BLaER1 treated with 17β-estradiol and CSF1 and Interleukin-3, amounts not matched to agents 10 nM and 100 nM (cell line): ENCODE data around the gene TMEM30A.

ENCODE experiments used
- H3K27ac ChIP-seq, 11 experiments: shearing (Covaris generic); formaldehyde crosslinking; 2 replicates each; pipeline ENCODE4 v1.8.1; 2022
- H3K27me3 ChIP-seq, 11 experiments: shearing (Covaris generic); formaldehyde crosslinking; 2 replicates each; pipeline ENCODE4 v1.8.1; 2022
- H3K36me3 ChIP-seq, 11 experiments: shearing (Covaris generic); formaldehyde crosslinking; 2 replicates each; pipeline ENCODE4 v1.8.1; 2022
- H3K4me1 ChIP-seq, 10 experiments: shearing (Covaris generic); formaldehyde crosslinking; 2 replicates each; pipeline ENCODE4 v1.8.1; 2022
- H3K4me2 ChIP-seq, 11 experiments: shearing (Covaris generic); formaldehyde crosslinking; 2 replicates each; pipeline ENCODE4 v1.8.1; 2022
- H3K4me3 ChIP-seq, 10 experiments: shearing (Covaris generic); formaldehyde crosslinking; 2 replicates each; pipeline ENCODE4 v1.8.1; 2022
- H3K9ac ChIP-seq, 11 experiments: shearing (Covaris generic); formaldehyde crosslinking; 2 replicates each; pipeline ENCODE4 v1.8.1; 2022
- H3K9me3 ChIP-seq, 11 experiments: shearing (Covaris generic); formaldehyde crosslinking; replicated peaks in 1 of 11; 2 replicates each; pipeline ENCODE4 v1.8.1; 2022
- H4K20me1 ChIP-seq, 11 experiments: shearing (Covaris generic); formaldehyde crosslinking; 2 replicates each; pipeline ENCODE4 v1.8.1; 2022
- Cebpa-rat ChIP-seq, 11 experiments: shearing (Covaris generic); IDR thresholded peaks; 2 replicates each; pipeline ENCODE4 v1.8.1; 2022

Gene TMEM30A

DNA sequence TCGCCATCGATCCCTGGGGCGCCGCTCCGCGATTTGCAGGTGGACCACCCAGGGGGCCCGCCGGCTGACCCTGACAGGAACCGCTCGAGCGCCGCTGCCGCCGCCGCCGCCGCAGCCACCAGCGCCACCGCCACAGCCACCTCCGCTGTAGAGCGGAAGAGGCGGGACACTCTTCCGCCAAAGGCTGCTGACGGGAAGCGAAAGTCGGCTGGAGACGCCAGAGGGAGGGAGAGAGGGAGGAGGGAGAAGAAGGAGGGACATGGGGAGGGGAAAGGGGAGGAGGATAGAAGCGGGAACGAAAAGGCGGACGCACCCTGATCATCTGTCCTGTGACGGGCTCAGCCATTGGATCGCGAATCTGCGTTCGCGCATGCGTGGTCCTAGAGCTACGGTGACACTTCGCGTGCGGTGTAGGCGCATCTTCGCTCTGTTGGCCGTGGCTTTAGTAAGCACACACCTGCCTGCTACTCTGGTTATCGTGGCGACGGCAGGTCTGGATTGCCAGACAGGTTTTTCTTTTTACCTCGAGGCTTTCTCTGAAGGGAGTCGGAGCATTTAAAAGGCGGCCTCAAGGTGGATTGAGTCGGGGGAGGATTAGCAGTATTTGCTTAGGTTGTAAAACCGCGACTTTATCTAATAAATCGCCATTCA, at the start of gene TMEM30A:
Gene TMEM30A (minus strand): TSS at position 161 of the 651 bp plus-strand sequence. CDS start 154 bp downstream, at position 7.
- peaks cover 0 to 4% (median 0%) of the 10 kb centered on the region in 11 experiments; a peak in 1 of 22 replicates for H3K36me3 ChIP-seq
- H3K4me3 ChIP-seq = peak within 1 kb of the TSS; percentile 79 to 99 (median 94)
- peaks cover 13 to 58% (median 40%) of the 10 kb centered on the region in 10 experiments for H3K4me1 ChIP-seq
- peak within 1 kb of the TSS; percentile 81 to 96 (median 90) for H3K4me2 ChIP-seq
- H3K27ac ChIP-seq = peak within 1 kb of the TSS; percentile 79 to 95 (median 89)
- no peak for TF ChIP-seq Cebpa-rat (IDR thresholded peaks at IDR 0.05)
- peak within 1 kb of the TSS; percentile 83 to 95 (median 90) for H3K9ac ChIP-seq
- no peaks in the 10 kb centered on the region for H3K9me3 ChIP-seq
- peaks cover 9 to 46% (median 36%) of the 10 kb centered on the region in 11 experiments; a peak in 18 of 22 replicates for H4K20me1 ChIP-seq
- no peaks in the 10 kb centered on the region for H3K27me3 ChIP-seq

- Histone ChIP-seq H3K9me3 (no peaks in the 10 kb centered on the region), H3K9ac (no peak overlapping the region), H3K4me3 (no peak overlapping the region), H3K27me3 (no peaks in the 10 kb centered on the region), H3K36me3 (no peaks in the 10 kb centered on the region), H3K4me2 (no peak overlapping the region), H4K20me1 (no peaks in the 10 kb centered on the region), H3K27ac (no peak overlapping the region), H3K4me1 (no peaks in the 10 kb centered on the region)
- TF ChIP-seq Cebpa-rat (IDR thresholded peaks at IDR 0.05) = no peak
These were observed 49.1 kb upstream of the TMEM30A start for GRCh38 chr6:75333676-75334200.

DNA sequence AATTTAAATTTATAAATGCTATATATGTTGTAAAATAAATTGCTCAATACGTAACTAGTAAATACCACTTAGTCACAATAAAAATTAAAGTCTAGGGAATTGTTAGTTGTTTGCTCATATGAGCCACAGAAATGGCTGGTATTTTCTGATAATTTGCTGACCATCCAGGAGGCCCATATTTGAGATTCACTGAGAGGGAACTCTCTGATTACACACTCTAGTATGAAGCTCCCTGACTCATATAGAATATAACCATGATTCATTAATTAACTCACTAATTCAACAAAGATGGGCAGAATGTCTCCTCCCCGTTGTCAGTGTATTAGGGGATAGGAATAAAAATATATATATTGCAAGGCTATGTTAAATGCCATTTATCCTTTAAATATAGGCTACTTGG, 46.6 kb upstream of the TMEM30A start:
- H3K27ac ChIP-seq = no peak overlapping the region

GRCh38 chr6:75329703-75330102, 45.1 kb upstream of the TMEM30A start:
- no peak overlapping the region for H3K27ac ChIP-seq
- no peak overlapping the region for H3K9ac ChIP-seq
- no peaks in the 10 kb centered on the region for H3K27me3 ChIP-seq
- no peaks in the 10 kb centered on the region for H3K9me3 ChIP-seq
- no peak overlapping the region for H3K4me3 ChIP-seq
- no peak overlapping the region for H3K4me2 ChIP-seq
- no peak for TF ChIP-seq Cebpa-rat (IDR thresholded peaks at IDR 0.05)
- no peaks in the 10 kb centered on the region for H4K20me1 ChIP-seq
- no peaks in the 10 kb centered on the region for H3K4me1 ChIP-seq
- H3K36me3 ChIP-seq = no peaks in the 10 kb centered on the region

More for the DNA sequence above, 46.6 kb upstream of the TMEM30A start:
- TF ChIP-seq Cebpa-rat (IDR thresholded peaks at IDR 0.05) = no peak
- no peaks in the 10 kb centered on the region for H3K27me3 ChIP-seq
- no peaks in the 10 kb centered on the region for H4K20me1 ChIP-seq
- H3K4me2 ChIP-seq = no peak overlapping the region
- no peaks in the 10 kb centered on the region for H3K36me3 ChIP-seq
- H3K4me1 ChIP-seq = no peaks in the 10 kb centered on the region
- no peak overlapping the region for H3K4me3 ChIP-seq
- H3K9me3 ChIP-seq = no peaks in the 10 kb centered on the region
- no peak overlapping the region for H3K9ac ChIP-seq

DNA sequence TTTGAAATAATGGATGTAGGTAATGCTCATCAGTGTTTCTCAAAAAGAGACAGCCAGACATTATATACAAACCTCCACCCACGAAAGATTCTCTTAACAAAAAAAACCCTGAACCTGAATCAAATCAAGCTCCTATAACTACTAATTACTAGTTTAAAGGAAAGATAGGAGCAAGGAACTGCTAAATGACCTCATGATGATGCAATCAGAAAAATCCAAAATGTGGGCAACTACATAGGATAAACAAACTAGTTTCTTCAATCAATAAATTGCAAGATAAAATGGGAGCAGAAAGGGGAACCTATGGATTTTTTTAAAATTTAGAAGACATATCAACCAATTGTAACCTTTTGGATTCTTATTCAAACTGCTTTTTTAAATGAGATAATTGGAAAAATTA, 43.2 kb upstream of the TMEM30A start:
- no peaks in the 10 kb centered on the region for H4K20me1 ChIP-seq
- no peak overlapping the region for H3K4me2 ChIP-seq
- no peak overlapping the region for H3K4me3 ChIP-seq
- no peaks in the 10 kb centered on the region for H3K27me3 ChIP-seq
- H3K9ac ChIP-seq = no peak overlapping the region
- no peaks in the 10 kb centered on the region for H3K36me3 ChIP-seq
- H3K4me1 ChIP-seq = no peaks in the 10 kb centered on the region
- no peak for TF ChIP-seq Cebpa-rat (IDR thresholded peaks at IDR 0.05)
- H3K9me3 ChIP-seq = 0 out of 22 replicates have a peak, but pooled peaks cover 0 to 5% (median 0%) of the 10 kb centered on the region in 11 experiments
- no peak overlapping the region for H3K27ac ChIP-seq

GRCh38 chr6:75326557-75327258, 42.1 kb upstream of the TMEM30A start:
- Histone ChIP-seq H3K4me3 (no peak overlapping the region), H3K4me2 (no peak overlapping the region), H4K20me1 (no peaks in the 10 kb centered on the region), H3K9ac (no peak overlapping the region), H3K27me3 (no peaks in the 10 kb centered on the region), H3K9me3 (0 out of 22 replicates have a peak, but pooled peaks cover 0 to 5% (median 0%) of the 10 kb centered on the region in 11 experiments), H3K4me1 (no peaks in the 10 kb centered on the region), H3K36me3 (no peaks in the 10 kb centered on the region), H3K27ac (no peak overlapping the region)
- TF ChIP-seq Cebpa-rat (IDR thresholded peaks at IDR 0.05) = no peak

GRCh38 chr6:75318900-75319299, 34.3 kb upstream of the TMEM30A start:
- H3K9me3 ChIP-seq = 0 out of 22 replicates have a peak, but pooled peaks cover 0 to 5% (median 0%) of the 10 kb centered on the region in 11 experiments

GRCh38 chr6:75317503-75318206, 33.1 kb upstream of the TMEM30A start:
- Histone ChIP-seq H3K4me2 (no peak overlapping the region), H3K27me3 (no peaks in the 10 kb centered on the region), H3K4me1 (no peaks in the 10 kb centered on the region), H3K4me3 (no peak overlapping the region), H3K9me3 (no peaks in the 10 kb centered on the region), H3K9ac (no peak overlapping the region), H3K36me3 (no peaks in the 10 kb centered on the region), H3K27ac (no peak overlapping the region), H4K20me1 (no peaks in the 10 kb centered on the region)
- TF ChIP-seq Cebpa-rat (IDR thresholded peaks at IDR 0.05) = no peak

More at GRCh38 chr6:75318900-75319299, 34.3 kb upstream of the TMEM30A start:
- no peak for TF ChIP-seq Cebpa-rat (IDR thresholded peaks at IDR 0.05)
- Histone ChIP-seq H3K27me3 (no peaks in the 10 kb centered on the region), H3K27ac (no peak overlapping the region), H3K4me1 (no peaks in the 10 kb centered on the region), H3K4me2 (no peak overlapping the region), H3K36me3 (no peaks in the 10 kb centered on the region), H3K9ac (no peak overlapping the region), H3K4me3 (no peak overlapping the region), H4K20me1 (no peaks in the 10 kb centered on the region)

- Histone ChIP-seq H4K20me1 (no peaks in the 10 kb centered on the region), H3K27ac (no peak overlapping the region), H3K9ac (no peak overlapping the region), H3K4me2 (no peak overlapping the region), H3K4me3 (no peak overlapping the region), H3K9me3 (no peaks in the 10 kb centered on the region), H3K36me3 (no peaks in the 10 kb centered on the region), H3K4me1 (no peaks in the 10 kb centered on the region), H3K27me3 (no peaks in the 10 kb centered on the region)
- TF ChIP-seq Cebpa-rat (IDR thresholded peaks at IDR 0.05) = no peak
These were observed 31.4 kb upstream of the TMEM30A start for GRCh38 chr6:75315978-75316377.
